Retinal pigment epithelial cell (primary cell): ENCODE results near the gene AAGAB.

Experiments used
- DNase-seq: peaks from one replicate; pipeline ENCODE4 v3.0.0-alpha.2; 2010; ENCODE audit warnings: low read depth
- H3K4me3 ChIP-seq: 2 replicates; pipeline ENCODE4 v1.5.1; 2011; ENCODE audit warnings: mild to moderate bottlenecking, low read length, control low read depth, moderate library complexity
- TF ChIP-seq, protein P1 (sequence below): conservative IDR thresholded peaks from 2 replicates; pipeline ENCODE4 v1.5.1; 2011; ENCODE audit warnings: low read depth, low read length, control low read depth, inconsistent platforms

Gene AAGAB

DNA sequence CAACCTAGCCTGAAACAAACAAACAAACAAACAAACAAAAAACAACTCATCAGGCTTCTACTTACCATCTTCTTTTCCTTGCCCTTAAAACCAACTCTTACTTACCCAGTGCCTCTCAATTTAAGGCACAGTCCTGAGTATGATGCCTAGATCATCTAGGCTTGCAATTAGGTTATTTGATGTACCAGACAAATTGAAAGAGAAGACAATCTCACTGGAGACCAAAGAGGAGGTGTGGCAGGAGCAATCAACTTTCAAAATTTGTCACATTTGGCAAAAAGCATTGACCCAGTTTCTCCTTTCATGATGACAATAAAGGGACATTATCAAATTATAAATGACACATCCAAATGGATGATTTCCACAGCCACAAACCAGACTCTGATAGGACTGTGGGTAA lies 36.0 kb downstream of the AAGAB start:
- DNase-seq: no peak
- H3K4me3 ChIP-seq: no peak overlapping the region
- TF ChIP-seq, protein P1, sequence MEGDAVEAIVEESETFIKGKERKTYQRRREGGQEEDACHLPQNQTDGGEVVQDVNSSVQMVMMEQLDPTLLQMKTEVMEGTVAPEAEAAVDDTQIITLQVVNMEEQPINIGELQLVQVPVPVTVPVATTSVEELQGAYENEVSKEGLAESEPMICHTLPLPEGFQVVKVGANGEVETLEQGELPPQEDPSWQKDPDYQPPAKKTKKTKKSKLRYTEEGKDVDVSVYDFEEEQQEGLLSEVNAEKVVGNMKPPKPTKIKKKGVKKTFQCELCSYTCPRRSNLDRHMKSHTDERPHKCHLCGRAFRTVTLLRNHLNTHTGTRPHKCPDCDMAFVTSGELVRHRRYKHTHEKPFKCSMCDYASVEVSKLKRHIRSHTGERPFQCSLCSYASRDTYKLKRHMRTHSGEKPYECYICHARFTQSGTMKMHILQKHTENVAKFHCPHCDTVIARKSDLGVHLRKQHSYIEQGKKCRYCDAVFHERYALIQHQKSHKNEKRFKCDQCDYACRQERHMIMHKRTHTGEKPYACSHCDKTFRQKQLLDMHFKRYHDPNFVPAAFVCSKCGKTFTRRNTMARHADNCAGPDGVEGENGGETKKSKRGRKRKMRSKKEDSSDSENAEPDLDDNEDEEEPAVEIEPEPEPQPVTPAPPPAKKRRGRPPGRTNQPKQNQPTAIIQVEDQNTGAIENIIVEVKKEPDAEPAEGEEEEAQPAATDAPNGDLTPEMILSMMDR: no peak

DNA sequence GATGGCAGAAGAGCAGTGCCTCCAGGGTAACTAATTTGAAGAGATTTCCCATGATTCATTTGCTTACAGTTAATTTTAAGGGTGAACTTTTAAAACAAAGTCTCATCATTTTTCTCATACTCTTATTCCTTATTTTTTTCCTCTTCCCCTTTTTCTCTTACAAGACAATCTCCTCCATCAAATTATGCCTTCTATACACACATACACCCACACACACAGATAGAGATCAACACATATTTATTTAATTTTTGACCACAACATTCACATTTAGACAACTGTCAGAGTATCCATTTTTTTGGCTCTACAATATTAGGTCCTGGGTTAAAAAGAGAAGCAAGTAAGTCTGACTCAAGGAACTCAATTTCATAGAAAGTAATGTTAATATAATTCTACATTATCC lies 37.6 kb downstream of the AAGAB start:
- DNase-seq: no peak
- H3K4me3 ChIP-seq: no peak overlapping the region
- TF ChIP-seq, protein P1: no peak

- DNase-seq: no peak
- TF ChIP-seq, protein P1: no peak
- H3K4me3 ChIP-seq: no peak overlapping the region
These were observed 39.4 kb downstream of the AAGAB start for GRCh38 chr15:67215102-67215501.

GRCh38 chr15:67212684-67213367 lies 41.6 kb downstream of the AAGAB start:
- no peak for DNase-seq
- H3K4me3 ChIP-seq: no peak overlapping the region
- TF ChIP-seq, protein P1: no peak

- H3K4me3 ChIP-seq: no peak overlapping the region
- DNase-seq: no peak
- TF ChIP-seq, protein P1: no peak
These were observed 43.8 kb downstream of the AAGAB start for GRCh38 chr15:67210555-67211168.

- TF ChIP-seq, protein P1: no peak
- no peak overlapping the region for H3K4me3 ChIP-seq
- no peak for DNase-seq
These were observed 46.1 kb downstream of the AAGAB start for GRCh38 chr15:67208396-67208795.
